HepG2 (cell line): ENCODE results near the gene CROCC.

Experiments used
- EP300 ChIP-seq, 3 experiments: sonication (generic) in 1 of 3; formaldehyde crosslinking in 1 of 3; IDR thresholded peaks; 2 replicates each; pipeline versions ENCODE4 v1.5.1 to v1.6.1; 2011 to 2020; ENCODE audit warnings: low read depth in 2 of 3, low read length in 2 of 3, borderline replicate concordance in 1 of 3, improper control_type of control experiment in 1 of 3, mild to moderate bottlenecking in 1 of 3, missing genetic modification reagents in 1 of 3, moderate library complexity in 1 of 3
- NFIB ChIP-seq: sonication (generic); formaldehyde crosslinking; IDR thresholded peaks from 2 replicates; pipeline ENCODE4 v1.9.0; 2021; ENCODE audit warnings: missing genetic modification reagents, mild to moderate bottlenecking, borderline replicate concordance
- POLR2A ChIP-seq, 2 experiments: IDR thresholded peaks; 2 replicates each; pipeline ENCODE4 v1.6.1; 2011; ENCODE audit warnings: low read depth in 2 of 2, low read length in 2 of 2, mild to moderate bottlenecking in 1 of 2, moderate library complexity in 1 of 2; ENCODE audit not compliant: insufficient read depth in 1 of 2
- SMC3 ChIP-seq: IDR thresholded peaks from 2 replicates; pipeline ENCODE4 v1.6.1; 2011; ENCODE audit warnings: low read length, improper control_type of control experiment
- ZNF317 ChIP-seq: sonication (generic); formaldehyde crosslinking; IDR thresholded peaks from 2 replicates; pipeline ENCODE4 v1.5.0; 2020; ENCODE audit warnings: mild to moderate bottlenecking, missing genetic modification reagents
- ZNF672 ChIP-seq: sonication (generic); formaldehyde crosslinking; IDR thresholded peaks from 2 replicates; pipeline ENCODE4 v1.8.1; 2022; ENCODE audit warnings: missing genetic modification reagents
- ZNF768 ChIP-seq: sonication (generic); formaldehyde crosslinking; IDR thresholded peaks from 2 replicates; pipeline ENCODE4 v1.4.0; 2020; ENCODE audit warnings: missing genetic modification reagents
- TF ChIP-seq, protein P1 (sequence below): sonication (generic); formaldehyde crosslinking; IDR thresholded peaks from 2 replicates; pipeline ENCODE4 v1.5.0; 2020; ENCODE audit warnings: mild to moderate bottlenecking, missing genetic modification reagents, moderate library complexity

DNA sequence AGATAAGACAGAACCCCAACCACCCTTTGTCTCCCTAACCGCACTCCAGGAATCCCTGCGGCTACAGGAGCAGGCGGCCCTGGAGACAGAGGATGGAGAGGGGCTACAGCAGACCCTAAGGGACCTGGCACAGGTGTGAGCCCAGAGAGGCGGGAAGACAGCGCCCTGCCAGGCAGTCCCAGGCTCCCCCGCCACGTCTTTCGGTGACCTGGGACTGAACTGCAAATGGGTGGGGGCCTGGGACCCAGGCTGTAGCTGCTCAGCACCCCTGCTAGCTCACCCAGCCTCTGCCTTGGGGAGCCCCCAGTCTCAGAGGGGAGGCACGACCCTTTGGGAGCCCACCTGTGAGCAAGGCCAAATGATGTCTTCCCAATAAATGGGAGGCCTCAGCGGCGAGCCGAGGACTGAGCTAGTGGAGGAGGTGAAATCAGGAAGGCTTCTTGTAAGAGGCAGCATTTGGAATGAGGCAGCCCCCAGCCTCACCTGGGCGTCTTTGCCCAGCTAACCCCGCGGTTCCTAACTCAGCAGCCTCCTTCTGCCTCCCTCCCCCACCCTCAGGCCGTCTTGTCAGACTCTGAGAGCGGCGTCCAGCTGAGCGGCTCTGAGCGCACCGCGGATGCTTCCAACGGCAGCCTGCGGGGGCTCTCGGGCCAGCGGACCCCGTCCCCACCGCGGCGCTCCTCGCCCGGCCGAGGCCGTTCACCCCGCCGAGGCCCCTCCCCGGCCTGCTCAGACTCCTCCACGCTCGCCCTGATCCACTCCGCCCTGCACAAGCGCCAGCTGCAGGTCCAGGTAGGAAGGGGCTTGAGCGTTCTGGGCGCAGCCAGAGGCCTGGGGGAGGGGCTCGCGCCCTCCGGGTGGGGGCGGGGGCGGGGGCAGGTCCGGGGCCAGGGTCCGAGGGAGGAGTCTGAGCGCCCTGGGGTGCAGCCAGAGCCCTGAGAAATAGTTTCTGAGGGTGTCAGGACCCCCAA lies 16.9 kb downstream of the CROCC start:
- TF ChIP-seq EP300 (IDR thresholded peaks at IDR 0.05; ENCODE audit: low read depth in 2 of 2, low read length in 2 of 2) = no peak
- TF ChIP-seq EP300 (CRISPR knock-in tag; IDR thresholded peaks at IDR 0.05; ENCODE audit: borderline replicate concordance) = no peak
- TF ChIP-seq, protein P1, sequence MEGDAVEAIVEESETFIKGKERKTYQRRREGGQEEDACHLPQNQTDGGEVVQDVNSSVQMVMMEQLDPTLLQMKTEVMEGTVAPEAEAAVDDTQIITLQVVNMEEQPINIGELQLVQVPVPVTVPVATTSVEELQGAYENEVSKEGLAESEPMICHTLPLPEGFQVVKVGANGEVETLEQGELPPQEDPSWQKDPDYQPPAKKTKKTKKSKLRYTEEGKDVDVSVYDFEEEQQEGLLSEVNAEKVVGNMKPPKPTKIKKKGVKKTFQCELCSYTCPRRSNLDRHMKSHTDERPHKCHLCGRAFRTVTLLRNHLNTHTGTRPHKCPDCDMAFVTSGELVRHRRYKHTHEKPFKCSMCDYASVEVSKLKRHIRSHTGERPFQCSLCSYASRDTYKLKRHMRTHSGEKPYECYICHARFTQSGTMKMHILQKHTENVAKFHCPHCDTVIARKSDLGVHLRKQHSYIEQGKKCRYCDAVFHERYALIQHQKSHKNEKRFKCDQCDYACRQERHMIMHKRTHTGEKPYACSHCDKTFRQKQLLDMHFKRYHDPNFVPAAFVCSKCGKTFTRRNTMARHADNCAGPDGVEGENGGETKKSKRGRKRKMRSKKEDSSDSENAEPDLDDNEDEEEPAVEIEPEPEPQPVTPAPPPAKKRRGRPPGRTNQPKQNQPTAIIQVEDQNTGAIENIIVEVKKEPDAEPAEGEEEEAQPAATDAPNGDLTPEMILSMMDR (CRISPR knock-in tag) = no peak
- TF ChIP-seq SMC3 = no peak
- TF ChIP-seq ZNF317 = no peak
- TF ChIP-seq POLR2A (IDR thresholded peaks at IDR 0.05; ENCODE audit: insufficient read depth in 1 of 2, low read depth in 2 of 2, low read length in 2 of 2) = no peak
- TF ChIP-seq NFIB (CRISPR knock-in tag) = no peak
- no peak for TF ChIP-seq ZNF672 (CRISPR knock-in tag)
- TF ChIP-seq ZNF768 = no peak
